HG03045 (cell line): ENCODE data around the gene CADPS.

Experiments
- ATAC-seq: cut with Tn5 transposase; IDR thresholded peaks from one replicate; pipeline ENCODE4 v1.9.1; 2021; ENCODE audit warnings: mild to moderate bottlenecking, moderate library complexity; ENCODE audit not compliant: unreplicated experiment

The CADPS gene

DNA sequence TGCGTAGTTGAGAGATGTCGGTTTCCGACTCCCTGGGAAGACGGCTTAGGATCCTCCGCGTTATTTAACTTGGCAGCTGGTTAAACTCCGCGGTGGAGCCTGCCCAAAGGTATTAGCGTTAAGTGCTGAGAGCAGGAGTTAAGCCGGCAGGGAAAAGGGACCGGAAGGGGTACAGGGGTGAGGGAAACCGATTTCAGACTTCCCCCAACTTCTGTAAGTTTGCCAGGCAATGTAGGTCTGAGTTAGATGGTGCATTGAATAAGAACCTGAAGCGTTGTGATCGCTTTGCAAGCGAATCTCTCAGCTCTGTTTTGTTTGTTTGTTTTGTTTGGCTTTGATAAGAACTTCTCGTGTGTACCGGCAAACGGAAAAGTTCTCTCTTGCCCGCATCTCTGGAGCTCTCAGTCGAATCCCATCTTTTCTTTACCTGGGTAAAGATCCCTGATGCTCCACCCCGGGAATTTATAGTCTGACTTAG is 495.9 kb downstream of the CADPS start:
- no peak for ATAC-seq

DNA sequence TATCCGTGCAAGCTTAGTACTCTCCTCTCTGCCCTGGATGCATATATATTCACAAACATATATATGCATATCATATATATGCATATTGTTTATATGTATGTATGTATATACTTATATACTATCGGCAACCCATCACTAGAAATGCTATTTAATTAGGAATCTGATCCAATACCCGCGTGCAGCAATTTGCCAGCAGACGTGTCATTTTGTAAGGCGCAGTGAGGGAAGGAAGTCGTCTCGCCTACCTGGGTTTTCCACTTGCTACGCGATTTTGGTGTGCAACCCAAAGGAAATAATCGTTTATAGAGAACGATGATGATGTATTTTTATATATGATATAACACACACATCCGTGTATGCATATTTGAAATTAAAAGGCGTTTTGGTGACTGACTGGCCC is 496.3 kb downstream of the CADPS start:
- ATAC-seq: no peak

GRCh38 chr3:62378311-62378789 is 496.9 kb downstream of the CADPS start:
- no peak for ATAC-seq

DNA sequence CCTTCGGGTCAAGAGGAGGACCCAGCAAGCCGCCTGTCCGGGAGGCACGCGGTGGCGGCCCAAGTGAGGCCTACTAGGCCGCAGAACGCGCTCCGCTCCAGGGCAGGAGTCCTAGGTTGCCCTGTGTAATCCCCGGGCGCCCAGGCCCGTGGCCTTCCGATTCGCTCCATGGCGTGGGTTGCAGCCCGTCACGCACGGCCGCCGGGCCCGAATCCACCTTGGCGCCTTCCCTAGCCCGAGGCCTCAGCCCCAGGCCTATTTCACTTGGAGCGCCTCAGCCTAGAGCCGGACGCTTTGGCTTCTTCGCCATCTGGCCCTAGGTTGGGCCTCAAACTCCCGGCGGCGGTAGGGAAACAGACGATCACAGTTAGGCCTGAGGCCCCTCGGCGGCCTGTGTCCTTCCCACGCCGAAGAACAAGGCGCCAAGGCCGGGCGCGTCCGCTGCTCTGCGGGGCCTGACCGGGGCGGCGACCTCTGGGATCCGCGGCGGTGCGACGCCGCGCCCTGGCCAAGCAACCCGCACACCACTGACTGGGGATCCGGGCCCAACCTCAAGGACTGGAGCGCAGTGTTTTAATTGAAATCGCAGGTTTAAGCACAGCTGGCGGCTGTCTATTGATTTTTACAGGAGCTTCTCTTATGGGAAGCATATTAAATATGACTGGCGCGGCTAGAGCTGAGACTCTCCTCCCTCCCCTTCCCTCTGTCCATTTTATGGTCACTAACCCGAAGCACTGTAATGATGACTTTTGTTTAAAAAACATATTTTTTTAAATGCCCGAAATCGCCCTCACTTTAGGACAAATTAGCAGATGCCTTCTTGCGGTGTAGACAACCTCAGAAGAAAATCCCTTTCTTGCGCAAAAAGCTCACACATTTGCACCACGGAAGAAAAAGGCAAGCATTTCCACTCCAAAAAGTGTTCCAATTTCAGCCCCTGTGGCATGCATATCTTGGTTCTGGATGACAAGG is 498.0 kb downstream of the CADPS start:
- no peak for ATAC-seq

DNA sequence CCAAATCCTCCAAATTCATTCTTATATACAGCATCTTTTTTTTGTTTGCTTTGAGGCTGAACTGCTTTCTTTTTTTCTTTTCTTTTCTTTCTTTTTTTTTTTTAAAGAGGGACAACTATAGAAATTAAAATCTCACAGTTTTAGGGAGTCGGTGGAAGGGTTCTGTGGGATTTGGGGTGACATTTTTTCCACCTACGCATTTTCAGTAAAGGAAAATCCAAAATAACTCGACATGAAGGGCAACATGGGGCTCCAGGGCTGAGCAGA is 498.8 kb downstream of the CADPS start:
- ATAC-seq: no peak

GRCh38 chr3:62375655-62376453 is 499.4 kb downstream of the CADPS start:
- no peak for ATAC-seq

DNA sequence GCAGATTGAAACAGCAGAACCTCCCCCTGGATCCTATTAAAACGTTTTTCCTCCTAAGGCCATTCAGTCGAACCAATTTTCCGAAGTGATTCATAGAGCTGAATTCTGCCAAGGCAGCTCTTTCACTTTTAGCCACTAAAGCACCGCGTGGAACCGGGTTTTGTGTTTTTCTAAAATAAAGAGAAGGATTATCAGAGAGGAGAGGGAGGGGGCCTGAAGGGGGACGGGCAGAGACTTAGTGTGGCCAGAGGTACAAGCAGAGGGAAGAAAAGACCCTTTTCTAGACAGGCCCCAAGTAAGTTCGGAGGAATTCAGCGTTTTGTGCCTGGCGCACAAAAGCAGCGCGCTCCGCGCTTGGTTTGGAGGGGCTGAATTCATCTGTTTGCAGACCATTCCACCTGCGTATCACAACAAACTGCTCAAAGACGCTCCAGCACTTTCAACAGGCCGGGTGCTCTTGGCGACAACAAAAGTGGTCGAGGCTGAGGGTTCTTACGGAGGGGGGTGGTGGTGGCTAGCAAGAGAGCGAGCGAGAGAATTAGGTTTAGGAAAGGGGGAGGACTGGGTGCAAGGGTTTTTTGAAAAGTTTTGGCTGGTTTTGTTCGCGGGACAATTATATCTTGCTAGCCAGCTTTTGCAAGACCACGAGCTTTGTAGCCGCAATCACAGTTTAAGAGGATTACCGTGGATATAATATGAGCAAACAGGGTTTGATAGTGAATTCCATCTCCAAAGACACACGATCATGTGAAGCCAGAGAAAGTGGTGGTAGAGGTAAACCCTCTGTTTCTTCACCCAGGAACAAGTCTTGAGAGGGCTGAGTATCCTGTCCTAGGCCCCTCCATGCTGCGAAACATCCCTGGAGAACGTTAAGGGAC is 500.6 kb downstream of the CADPS start:
- no peak for ATAC-seq

DNA sequence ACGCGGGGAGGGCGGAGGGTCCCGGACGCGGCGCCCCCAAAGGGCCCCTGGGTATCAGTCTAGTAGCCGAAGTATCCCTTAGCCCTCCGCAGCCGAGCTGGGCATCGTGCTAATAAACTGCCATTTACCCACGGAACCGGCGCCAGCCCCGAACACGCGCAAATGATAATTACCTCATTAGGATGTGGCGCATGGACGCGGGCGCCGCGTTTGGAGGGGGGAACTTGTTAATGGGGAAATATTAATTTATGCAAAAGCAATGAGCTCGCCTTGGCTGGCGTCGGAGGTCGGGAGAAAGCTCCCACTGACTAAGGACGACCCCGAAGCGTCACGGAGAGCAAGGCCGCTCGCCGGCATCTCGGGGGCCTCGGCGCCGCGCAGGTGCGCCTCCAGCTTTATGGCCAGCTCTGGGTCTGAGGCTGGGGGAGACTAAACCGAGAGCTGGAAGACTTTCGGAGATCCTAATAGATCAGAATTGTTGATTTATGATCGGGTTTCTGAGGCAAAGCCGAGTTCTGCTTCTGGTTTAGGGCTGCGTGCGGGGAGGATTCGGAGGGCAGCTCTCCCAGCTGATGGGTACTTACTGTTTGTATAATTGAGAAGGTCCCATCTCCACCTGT is 501.4 kb downstream of the CADPS start:
- ATAC-seq: no peak

DNA sequence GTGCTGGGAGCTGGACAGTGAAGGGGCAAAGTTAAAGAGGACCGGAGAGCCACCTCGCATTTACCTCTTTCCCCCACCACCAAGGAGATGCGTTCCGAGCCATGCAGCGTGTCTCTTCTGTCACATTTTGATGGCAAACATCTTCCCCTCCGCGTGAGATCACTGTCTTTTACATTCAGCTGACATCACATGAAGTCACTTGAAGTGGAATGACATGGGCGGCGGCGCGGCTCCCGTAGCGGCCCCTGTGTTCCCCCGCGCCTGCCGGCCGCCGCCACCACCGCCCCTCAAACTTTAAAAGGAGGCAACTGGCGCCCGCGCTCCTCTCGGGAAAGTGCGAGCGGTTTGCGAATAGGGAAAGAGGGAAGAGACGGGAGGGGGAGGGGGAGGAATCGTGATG is 502.0 kb downstream of the CADPS start, which contains the start of gene FEZF2:
Gene FEZF2 (minus strand): TSS at position 336 of the 400 bp plus-strand sequence. CDS start 682 bp downstream, outside the sequence.
- ATAC-seq: no peak

DNA sequence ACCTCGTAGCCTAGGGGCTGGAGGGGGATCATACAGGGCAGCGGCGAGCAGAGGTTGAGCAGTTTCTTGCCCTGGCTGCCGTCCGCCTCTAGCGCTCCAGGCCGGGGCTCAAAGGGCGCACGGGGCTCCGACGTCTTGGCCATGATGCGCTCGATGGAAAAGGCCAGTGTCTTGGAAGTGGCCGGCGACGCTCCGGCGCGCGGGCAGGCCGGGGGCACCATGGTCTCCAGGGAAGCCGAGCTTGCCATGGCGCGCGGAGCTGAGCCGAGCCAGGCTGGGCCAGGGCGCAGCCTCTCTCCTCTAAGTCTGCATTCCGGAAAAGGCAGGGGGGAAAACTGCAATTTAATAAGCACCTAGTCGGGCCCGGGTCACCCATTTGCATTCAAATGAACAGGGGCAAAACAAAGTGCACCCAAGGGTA is 502.6 kb downstream of the CADPS start:
- no peak for ATAC-seq

DNA sequence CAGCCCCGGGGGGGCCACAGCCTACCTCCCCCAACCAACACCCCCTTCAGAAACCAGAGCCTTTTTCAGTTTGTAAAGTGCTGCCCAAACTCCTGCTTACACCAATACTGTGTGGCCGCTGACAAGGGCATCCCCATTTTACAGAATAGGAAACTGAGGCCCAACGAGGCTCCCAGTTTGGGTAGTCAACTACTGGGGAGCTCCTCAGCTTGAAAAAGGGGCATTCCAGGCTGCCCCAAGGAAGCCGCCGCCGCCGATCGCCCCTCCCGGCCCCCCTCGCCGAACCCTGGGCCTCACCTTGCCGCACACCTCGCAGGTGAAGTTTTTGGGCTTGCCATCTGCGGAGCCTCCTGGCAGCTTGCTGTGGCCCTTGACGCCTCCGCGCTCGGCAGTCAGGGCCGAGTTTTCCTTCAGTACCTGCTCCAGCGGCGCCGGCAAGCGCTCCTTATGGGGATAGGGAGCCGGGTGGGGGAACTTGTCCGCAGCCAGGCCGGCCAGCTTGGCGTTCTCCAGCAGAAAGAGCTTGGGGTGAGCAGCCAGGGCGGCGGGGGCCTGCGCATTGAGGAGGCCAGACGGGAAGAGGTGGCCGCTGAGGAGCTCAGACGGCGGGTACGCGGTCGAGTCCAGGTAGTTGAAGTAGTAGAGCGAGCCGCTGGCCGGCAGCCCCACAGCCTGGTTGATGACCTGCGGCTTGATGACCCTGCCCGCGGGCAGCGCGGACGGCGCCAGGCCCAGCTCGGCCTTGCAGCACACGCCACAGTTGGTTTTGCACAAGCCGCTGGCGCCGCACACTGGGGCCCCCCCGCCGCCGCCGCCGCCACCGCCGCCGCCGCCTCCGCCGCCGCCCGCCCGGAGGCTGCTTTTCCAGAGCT is 503.3 kb downstream of the CADPS start:
- no peak for ATAC-seq

GRCh38 chr3:62370858-62371719 is 504.1 kb downstream of the CADPS start:
- ATAC-seq: no peak

DNA sequence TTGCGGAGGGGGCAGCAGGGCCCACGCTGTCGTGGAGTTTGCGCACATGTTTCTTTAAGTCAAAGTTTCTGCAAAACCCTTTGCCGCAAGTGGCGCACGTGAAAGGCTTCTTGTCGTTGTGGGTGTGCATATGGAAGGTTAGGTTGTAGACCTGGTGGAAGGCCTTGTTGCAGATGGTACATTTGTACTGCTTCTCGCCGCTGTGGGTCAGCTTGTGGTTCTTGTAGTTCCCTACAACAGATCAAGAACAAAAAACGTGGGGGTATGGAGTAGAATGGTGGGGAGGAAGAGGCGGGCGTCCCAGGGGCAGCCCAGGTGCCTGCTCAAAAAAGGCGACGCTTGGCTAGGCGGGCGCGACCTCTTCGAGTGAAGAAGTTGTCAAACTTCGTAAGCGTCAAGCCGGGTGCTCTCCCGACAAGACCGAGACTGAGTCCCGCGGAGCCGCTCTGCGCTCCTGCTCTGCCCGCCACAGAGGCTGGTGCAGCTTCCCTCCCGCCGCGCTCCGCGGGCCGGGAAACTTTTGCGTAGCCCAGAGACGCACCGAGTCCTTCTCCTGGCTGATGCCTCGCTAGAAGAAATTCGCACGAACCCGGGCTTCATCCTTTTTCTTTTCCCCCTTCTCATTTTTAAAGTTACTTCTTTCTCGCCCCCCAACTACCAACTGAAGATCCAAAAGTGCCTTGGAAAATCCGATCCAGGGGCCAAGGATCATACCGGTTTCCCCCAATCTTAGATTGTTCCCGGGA is 504.9 kb downstream of the CADPS start:
- no peak for ATAC-seq

DNA sequence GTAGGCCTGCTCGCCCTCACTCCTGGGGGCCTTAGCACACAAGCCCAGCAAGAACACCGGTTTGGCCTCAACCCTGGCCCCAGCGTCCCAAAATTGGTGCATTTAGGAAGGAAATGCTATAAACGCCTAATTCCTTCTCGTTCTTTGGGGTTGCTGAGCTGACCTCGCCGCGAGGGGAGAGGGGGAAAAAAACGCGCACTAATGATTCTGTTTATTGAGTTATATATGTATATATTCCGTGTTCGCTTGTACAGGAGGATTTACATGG is 505.8 kb downstream of the CADPS start:
- no peak for ATAC-seq

GRCh38 chr3:62368705-62369475 is 506.3 kb downstream of the CADPS start:
- ATAC-seq: no peak

DNA sequence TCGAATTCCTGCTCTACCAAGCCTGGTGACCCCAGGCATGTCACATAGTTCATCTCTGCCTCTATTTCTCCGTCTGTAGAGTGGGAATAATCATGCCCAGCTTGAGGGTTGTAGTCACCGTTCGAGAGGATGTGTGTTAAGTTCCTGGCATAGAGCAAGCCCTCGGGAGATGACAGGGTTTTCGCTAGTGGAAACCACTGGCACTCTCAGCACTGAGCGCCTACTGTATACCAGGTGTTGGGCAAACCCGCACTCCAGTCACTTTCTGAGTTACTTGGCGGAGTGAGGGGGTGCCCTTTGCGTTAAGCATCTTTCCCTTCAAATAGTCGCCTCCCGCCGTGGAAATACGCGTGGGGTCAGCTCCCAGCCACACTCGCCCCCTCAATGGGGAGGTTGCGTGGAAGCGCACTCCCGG is 506.9 kb downstream of the CADPS start:
- ATAC-seq: no peak

DNA sequence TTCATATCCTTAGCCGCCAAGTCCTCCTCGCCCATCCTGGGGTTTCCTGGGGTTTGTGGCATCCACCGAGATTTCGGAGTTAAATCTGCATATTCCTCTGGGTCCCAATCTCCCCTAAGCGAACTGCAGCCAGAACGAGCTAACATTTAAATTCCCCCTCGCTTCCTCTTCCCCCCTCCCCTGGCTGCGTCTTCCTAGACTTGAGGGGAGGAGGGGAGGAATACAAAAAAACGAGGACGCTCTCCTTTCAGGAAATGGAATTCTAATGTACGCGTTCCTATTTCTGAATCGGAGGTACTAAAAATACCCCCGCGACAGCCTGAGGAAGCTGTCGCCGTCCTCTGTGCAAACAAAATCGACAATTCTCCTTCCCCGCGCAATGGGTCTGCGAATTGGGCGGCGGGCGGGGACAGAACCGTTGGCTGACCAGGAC is 507.4 kb downstream of the CADPS start:
- ATAC-seq: no peak
